HG02885 (cell line): ENCODE measurements around the gene AFDN.

Experiments used
- ATAC-seq: cut with Tn5 transposase; IDR thresholded peaks from one replicate; pipeline ENCODE4 v1.9.1; 2021; ENCODE audit warnings: mild to moderate bottlenecking; ENCODE audit not compliant: unreplicated experiment, poor library complexity

Gene AFDN

DNA sequence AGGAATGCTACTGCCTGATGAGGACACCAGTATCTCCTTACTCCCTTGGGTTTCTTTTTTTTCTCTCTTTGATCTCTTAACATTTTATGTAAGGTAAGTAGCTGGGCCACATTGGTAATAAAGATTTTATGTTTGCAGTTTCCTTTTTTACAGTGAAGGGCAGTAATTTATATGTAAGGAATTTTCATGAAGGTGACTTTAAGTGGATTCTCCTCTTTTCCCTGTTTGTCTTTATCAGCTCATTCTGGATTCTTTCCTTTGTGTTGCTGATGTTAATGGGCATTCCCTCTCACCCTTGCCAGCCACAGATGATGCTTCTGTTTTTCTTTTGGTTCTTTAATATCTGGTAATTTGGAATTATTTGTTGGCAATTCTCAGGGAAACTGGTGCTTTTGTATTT lies 34.7 kb downstream of the AFDN start:
- ATAC-seq, result no peak

DNA sequence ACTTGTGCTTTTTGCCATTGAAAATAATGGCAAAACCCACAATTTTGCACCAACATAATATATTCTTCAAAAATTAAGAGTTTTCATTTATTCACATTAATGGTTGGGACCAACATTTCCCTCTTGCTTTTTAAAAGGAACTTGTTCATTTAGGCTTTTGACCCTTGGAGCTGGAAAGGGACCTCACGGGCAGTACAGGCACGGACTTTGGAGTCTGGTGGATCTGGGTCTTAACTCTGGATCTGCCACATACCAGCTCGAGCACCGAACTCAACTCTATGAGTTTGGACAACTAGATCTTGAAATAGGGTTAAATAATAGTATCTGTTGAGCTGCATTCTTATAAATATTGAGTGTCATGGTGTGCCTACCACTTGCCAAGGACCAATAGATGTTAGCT lies 37.2 kb downstream of the AFDN start:
- no peak for ATAC-seq

DNA sequence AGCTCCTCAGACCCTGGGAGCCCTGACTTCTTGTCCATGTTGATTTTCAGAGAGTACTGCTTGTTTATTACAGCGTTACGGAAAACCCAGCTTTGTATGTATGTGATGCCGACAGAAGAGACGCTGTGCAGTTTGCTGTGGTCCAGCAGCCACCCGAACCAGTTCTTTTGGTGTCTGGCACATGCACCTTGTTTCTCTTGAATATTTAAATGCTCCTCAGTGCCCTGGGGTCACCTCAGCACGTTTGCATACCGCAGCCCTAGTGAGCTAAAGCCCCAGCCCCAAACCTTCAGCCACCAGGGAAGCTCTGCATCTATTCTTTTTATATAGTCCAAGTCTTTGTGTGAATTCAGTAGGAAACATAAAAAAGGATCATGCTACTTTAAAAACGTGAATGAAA lies 39.9 kb downstream of the AFDN start:
- ATAC-seq, result no peak

DNA sequence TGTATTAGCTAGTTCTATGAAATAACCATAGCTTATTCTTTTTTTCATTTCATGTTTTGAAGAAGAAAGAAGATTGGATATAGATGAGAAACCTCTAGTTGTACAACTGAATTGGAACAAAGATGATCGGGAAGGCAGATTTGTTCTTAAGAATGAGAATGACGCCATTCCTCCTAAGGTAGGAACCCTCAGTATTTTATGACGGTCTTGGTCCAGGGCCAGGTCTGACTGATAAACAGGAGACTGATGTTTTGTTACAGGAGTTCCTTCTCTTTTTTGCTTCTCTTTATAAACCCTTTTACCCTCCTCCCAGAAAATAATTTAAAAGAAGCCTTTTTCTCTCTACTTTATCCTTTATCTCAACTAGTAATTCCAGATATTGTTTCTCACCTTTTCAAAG lies 43.6 kb downstream of the AFDN start:
- ATAC-seq, result no peak

DNA sequence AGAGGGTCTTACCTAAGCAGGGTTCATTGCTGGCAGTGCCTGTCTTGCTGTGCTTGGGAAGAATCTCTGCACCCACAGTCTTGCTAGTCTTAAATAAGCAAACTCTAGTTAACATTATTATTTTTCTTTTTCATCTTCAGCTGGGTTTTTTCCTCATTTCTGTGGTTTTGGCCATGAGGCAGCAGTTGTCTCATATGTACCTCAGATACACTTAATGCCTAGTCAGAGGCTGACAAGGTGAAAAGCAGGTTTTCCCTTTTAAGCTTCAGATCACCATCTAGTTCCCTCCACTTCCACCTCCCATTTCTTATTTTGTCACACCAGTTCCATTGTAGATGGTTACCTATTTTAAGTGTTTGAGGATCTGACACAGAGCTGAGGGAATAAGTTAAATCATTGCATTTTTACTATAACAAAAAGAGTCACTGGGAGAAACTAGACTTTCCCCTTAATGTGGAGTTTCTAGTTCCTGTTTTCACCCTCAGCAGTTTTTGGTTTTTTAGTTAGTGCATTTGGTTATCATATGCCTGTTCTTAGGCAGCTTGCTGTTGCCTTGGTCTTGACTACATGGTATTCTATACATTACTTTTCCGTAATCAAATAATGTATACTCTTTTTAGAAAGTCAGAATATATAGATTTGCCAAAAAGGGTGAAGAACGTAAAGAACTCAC lies 46.0 kb downstream of the AFDN start:
- ATAC-seq, result no peak

DNA sequence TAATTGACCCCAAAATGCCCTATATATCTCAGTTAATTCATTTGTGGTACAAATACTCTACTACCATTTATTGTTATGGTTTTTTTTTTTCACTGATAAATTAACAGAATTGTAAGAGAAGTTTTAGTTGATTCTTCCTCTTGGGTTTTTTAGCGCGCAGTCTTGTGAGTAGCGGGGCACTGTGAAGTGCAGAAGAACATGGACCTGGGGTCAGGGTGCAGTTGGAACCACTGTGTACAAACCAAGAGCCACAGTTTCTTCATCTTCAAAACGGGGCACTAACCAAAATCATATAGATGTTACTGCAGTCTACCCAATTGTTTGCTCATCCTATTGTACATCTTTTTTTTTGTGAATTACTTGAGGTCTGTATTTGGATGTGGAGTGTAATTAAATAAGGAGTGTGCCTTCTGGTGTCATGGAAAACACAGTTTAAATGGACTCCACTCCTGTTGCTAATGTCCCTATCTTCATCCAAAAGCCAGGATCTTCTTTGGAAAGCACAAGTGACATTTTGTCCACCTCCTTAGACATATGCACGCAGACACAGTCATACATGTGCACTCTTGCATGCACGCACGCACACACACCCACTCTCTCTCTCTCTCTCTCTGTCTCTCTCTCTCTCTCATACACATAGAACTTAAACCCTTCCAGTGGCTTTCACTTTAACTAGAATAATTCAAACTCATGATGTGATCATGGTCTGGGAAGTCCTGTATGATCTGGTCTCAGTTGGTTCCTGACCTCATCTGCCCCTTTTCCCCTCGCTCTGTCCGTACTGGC lies 51.5 kb downstream of the AFDN start:
- ATAC-seq, result no peak

DNA sequence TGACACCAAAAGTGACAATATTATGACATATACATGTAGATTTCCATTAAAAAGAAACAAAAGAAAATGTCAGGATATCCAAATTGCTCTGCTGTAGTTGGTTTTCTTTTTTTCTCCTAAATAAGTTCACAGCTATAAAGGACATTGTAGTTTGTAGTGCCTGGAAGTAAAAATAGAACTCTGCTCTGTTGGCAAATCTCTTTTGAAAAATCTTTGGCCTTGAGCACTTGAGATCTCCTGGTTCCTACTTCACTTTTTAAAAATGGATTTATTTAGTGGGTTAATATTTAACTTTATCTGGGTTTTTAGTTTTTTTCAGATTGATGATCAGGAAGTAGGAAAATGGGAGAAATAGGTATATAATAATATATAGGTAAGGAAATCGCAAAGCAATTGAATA lies 52.9 kb downstream of the AFDN start:
- ATAC-seq, result no peak

DNA sequence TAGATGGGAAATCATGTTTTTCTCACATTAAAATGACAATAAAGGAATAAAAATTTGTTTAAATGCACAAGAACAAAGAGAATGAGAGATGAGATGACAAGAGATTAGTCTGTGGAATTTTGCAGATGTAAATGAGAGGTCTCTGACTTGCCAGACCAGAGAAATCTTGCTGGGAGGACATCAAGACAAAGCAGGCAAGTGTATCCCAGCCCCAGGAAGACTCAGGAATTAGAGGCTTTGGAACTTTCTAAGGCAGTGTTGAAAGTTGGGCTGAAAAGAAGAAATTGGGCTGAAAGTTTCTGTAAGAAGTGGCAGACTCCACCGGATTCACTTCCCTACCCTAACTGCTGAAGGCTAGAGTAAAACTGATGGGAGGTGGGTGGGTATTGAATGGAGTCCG lies 54.6 kb downstream of the AFDN start:
- ATAC-seq, result no peak

DNA sequence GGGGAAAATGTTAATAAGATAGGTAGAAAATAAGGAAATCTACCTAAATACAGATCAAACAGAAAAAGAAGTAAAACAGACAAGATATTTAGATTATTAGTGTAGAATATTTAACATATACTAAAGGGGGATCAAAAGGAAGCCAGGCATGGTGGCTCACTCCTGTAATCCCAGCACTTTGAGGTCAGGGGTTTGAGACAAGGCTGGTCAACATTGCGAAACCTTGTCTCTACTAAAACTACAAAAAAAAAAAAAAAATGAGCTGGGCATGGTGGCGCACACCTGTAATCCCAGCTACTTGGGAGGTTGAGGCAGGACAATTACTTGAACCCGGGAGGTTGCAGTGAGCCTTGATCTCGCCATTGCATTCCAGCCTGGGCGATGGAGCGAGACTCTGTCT lies 55.5 kb downstream of the AFDN start:
- ATAC-seq, result no peak

DNA sequence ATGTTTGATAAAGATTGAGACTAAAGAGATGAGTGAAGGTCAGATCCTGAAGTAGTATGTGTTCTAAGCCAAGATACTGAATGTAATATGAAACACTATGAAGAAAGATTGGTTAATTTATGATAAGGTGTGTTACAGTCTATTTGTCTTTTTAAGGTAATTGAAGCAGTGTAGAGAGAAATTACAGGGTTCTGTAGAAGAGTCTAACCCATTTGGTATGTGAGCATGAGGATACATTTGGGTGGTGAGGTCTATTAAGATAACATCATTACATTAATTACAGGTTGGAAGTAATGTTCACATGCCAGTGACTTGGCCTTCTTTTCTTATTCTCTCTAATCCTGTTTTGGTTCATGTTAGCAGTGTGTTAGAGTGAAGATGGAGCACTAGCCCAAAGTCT lies 61.4 kb downstream of the AFDN start:
- ATAC-seq, result no peak

DNA sequence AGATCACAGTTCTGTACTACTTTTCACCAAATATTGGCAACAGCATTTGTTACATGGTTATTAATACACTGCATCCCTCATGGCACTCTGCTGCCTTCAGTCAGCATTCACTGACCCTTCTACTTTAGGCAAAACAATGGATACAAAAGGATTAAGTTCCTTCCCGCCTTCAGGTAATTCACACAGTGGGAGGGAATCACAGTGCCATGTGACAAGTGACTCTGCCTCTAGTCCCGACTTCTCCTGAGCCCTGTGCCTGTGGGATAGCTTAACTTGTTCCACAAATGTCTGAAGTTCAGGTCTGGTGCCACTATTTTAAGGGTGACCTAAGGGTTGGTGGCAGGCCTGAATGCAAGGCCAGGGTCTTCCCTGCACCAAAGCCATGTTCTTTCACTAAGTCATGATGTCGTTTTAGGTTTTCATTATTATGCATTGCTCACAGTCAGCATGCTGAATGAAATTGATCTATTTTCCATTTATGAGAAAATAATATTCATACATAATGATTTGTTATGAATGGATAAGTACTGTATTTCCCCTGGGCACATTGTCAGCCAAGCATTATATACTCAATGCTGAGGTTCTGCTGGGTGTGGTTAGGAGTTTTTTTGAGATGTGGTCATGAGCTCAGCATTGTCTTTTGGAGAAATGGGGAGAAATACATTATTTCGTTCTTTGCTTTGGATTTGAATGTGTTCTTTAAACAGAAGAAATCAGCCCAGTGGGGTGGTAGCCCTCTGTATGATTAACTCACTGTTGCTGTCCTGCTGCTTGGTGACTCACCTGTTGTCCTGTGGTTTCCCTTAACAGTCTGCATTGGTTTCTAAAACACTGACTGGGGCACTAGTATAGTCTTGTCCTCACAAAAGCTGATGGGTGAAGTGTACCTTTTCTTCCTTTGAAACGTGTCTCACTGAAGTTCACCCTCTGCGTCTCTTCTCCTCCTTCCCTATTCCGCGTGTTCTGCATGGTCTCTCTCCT lies 66.4 kb downstream of the AFDN start:
- ATAC-seq, result no peak

DNA sequence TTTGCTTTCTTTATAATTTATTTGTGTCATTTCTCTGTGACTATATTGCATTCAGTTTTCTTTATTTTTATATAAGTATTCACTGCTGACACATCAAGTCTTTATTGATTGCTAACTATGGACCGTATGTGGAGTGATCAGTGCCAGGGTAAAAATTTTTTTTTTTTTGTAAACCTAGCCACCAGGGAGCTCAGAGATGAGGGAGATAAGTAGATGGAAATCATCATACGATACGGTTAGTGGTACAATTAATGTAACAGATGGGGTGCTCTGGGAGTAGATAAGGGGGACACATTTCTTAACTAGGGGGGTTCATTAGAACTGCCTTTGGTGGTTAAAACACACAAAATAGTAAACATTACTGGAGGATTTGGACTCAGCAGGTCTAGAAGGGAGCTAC lies 68.3 kb downstream of the AFDN start:
- ATAC-seq, result no peak

DNA sequence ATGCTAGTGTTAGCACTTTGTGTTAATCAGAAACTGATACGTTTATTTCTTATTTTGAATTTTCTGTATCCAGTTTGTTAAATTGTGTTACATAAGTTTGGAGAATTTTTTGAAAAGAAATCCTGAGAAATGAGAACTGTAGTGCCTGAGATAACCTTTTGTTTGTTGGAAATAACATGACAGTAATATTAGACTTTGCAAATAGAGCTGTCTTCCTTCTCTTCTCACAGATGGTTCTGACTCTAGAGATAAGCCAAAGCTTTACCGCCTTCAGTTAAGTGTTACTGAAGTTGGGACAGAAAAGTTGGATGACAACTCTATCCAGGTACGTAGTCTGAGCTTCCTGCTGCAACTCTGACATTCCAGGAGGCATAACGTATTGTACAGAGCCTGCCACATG lies 69.9 kb downstream of the AFDN start:
- ATAC-seq, result no peak

DNA sequence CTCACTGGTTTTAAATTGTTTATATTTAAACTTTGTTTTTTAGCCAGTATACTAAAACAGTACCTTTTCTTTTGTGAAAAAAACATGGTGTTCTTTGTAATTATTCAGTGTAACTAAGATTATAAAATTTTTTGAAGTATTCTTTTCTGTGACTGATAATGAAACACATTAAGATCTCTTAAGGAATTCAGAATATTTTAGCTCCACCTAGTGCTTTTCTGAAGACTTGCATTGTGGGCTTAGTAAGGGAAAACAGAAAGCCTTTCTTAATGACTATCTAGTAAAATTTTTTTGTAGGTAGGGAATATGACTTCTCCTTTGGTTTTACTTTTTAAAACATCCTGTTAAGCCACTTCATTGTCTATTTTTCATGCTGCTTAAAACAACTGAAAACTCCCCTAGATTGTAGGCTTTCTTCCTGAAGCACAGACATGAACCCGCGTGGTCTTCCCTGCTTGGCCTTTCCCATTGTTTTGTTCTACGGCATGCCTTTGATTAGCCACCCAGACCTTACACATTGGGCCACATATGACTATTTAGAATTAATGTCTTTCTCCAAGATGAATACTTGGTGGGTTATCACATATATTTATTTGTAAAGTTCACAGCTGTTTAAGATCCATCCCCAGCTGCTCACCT lies 72.1 kb downstream of the AFDN start:
- no peak for ATAC-seq

DNA sequence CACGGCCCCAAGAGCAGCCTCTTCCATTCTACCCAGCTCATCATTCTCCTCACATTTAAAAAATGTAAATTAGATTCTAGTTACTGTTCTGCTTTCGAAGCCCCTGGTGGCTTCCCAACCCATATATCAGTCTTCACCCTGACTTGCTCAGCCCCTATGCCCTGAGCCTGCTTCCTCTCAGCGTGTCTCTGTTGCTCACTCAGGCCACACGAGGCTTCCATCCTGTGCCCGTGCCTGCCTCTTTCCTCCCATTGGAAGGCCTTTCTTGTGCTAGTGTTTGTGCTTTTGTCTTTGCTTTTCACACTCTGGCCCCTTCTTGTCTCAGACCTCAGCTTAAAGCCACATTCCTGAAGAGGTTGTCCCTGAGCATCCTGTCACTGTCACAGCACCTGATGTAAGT lies 78.1 kb downstream of the AFDN start:
- ATAC-seq, result no peak

DNA sequence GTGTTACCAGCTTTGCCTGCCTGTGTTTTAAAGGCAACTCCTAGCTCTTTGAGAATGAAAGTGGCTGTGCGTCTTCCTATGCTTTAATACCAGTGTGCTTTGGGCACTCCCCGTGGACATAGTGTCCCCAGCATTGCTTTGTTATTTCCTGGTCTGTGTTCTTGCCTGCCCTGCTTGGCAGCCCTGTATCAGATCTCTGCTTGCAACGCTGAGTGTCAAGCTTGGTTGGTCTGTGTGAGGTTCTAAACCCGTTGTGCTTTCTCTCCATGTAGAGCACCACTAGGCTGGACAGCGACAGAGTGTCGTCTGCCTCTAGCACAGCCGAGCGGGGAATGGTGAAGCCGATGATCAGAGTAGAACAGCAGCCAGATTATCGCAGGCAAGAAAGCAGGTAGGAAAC lies 80.2 kb downstream of the AFDN start:
- no peak for ATAC-seq

DNA sequence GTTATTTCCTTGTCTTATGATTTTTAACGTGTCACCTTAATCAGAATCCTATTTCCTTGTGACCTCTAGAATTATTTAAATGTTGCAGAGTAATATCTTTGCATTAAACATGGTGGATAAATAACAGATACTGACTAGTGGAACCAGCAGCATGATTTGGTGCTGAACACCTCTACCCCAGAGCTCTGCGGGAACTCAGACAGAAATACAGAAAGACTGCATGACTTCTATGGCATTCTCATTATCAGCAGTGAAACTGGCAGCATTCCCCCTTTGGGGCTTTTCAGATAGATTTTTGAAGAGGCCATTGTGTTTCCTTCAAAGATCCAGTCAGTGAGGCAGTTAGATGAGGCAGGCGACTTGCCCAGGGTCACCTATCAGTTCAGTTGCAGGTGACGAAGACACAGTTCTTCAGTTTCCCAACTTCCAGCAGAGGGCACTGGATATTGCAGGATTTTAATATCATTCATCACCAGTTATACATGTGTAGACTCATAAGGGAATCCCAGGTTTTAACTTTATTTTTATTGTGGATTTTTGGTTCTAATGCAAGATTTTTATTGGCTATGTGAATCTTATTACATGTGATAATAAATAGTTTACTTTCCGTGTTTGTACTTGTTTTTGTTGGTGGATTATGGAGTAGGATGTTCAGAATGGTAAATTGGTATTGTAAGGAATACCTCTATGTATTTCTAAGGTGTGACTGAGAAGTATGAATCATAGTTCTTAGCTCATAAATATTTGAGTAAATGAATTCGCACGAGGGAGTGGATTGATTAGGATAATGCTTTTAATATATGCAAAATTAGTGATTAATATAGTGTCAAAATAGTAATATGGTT lies 81.3 kb downstream of the AFDN start:
- ATAC-seq, result no peak

DNA sequence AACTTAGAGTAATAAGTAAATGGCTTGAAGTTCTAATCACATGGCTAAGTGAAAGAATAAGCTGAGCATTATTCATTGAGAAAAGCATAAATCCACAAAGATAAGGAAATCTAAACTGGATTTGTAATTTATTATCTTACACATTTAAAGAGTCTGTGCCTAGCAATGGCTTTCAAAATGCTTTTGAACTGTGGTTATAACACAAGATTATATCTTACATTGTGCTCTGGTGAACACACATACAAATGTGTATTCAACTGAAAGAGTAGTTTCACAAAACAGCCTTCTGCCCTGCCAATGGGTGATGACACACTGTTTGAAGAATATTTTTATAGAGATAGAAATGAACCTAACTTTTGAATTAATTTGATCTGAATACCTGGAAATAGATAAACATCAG lies 83.3 kb downstream of the AFDN start:
- ATAC-seq, result no peak

DNA sequence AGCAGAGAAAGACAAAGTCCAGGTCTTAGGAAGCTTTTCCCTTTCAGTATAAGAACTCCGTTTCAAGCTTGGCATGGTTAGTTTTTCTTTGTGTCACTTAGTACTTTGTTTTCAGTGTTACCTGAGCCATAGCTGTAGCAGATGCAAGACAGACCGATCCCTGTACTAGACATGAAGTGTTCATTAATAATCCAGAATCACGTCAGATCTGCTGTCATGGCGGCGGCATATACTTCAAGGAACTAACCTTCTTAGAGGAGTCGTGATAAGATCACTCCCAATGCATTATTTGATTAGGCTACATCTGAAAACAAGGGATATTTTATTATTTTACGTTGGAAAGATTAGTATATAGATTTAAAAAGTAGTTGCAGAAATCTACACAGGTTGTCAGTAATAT lies 83.9 kb downstream of the AFDN start:
- ATAC-seq, result no peak

DNA sequence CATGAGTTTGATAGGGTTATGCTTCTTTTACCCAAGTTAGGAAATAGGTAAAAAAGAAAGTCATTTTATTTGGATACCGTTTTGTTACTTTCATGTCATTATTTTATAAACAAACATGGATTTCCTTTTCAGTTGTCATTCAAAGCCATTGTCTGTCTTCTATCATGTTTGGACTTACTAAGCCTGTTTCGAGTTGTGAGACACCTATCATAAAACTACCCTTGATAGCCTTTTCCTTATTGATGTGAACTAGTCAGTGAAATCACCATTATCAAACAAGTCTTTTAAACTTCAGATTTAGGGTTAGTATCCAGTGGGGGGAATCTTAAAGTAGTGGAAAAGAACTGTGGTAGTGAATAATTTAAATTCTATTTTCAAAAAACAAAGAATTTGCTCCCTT lies 85.8 kb downstream of the AFDN start:
- ATAC-seq, result no peak
